ENCODE results near the gene EHD4.

Gene EHD4

GRCh38 chr15:41994772-41995475, 22.6 kb upstream of the EHD4 start:
- DNase-seq (ENCODE audit: low read depth): no peak

- no peak for DNase-seq (ENCODE audit: low read depth)
Measured at GRCh38 chr15:41994171-41994650, 21.9 kb upstream of the EHD4 start.

- DNase-seq (ENCODE audit: low read depth): no peak
Measured at GRCh38 chr15:41993472-41994170, 21.3 kb upstream of the EHD4 start.

GRCh38 chr15:41992803-41993190, 20.4 kb upstream of the EHD4 start:
- DNase-seq (ENCODE audit: low read depth): no peak

GRCh38 chr15:41992151-41992802, 19.9 kb upstream of the EHD4 start:
- DNase-seq (ENCODE audit: low read depth): no peak

- DNase-seq (ENCODE audit: low read depth): no peak
Measured at GRCh38 chr15:41990691-41991090, 18.3 kb upstream of the EHD4 start.

- no peak for DNase-seq (ENCODE audit: low read depth)
Measured at GRCh38 chr15:41990243-41990605, 17.9 kb upstream of the EHD4 start.

GRCh38 chr15:41989573-41990242, 17.4 kb upstream of the EHD4 start:
- DNase-seq (ENCODE audit: low read depth): peak; percentile 50

- no peak for DNase-seq (ENCODE audit: low read depth)
Measured at GRCh38 chr15:41988896-41989572, 16.7 kb upstream of the EHD4 start.

GRCh38 chr15:41987925-41988275, 15.5 kb upstream of the EHD4 start:
- DNase-seq (ENCODE audit: low read depth): no peak

- DNase-seq (ENCODE audit: low read depth): no peak
Measured at GRCh38 chr15:41987246-41987924, 15.0 kb upstream of the EHD4 start.

GRCh38 chr15:41985236-41986160, 13.1 kb upstream of the EHD4 start:
- DNase-seq (ENCODE audit: low read depth): no peak

GRCh38 chr15:41984622-41985021, 12.3 kb upstream of the EHD4 start:
- no peak for DNase-seq (ENCODE audit: low read depth)

GRCh38 chr15:41983621-41984571, 11.5 kb upstream of the EHD4 start:
- DNase-seq (ENCODE audit: low read depth): no peak

- DNase-seq (ENCODE audit: low read depth): no peak
Measured at GRCh38 chr15:41983221-41983620, 10.9 kb upstream of the EHD4 start.

- no peak for DNase-seq (ENCODE audit: low read depth)
Measured at GRCh38 chr15:41982133-41982930, 10.0 kb upstream of the EHD4 start.

- DNase-seq (ENCODE audit: low read depth): no peak
Measured at GRCh38 chr15:41981371-41982132, 9.2 kb upstream of the EHD4 start.

Measured in HS-27A (cell line).